T-helper 1 cell treated with Interleukin-12 subunit alpha and Interleukin-12 subunit beta and Interleukin-4 antibody, amounts not matched to agents 30 μg/mL and 1 μg/mL, for 36 hours (primary cell): ENCODE data around the gene TECPR2.

Experiments
- H3K27ac Mint-ChIP-seq: one replicate; pipeline ENCODE4 v1.8.0; 2021; ENCODE audit warnings: mild to moderate bottlenecking, mixed read lengths
- H3K27me3 Mint-ChIP-seq: one replicate; pipeline ENCODE4 v1.8.0; 2021; ENCODE audit warnings: low read depth, mixed read lengths
- H3K36me3 Mint-ChIP-seq: one replicate; pipeline ENCODE4 v1.8.0; 2021; ENCODE audit warnings: low read depth, mixed read lengths
- H3K4me1 Mint-ChIP-seq: one replicate; pipeline ENCODE4 v1.8.0; 2021; ENCODE audit warnings: low read depth, mixed read lengths
- H3K4me3 Mint-ChIP-seq: one replicate; pipeline ENCODE4 v1.8.0; 2021; ENCODE audit warnings: mild to moderate bottlenecking, moderate library complexity, mixed read lengths
- H3K9me3 Mint-ChIP-seq: one replicate; pipeline ENCODE4 v1.8.0; 2021; ENCODE audit warnings: mixed read lengths

TECPR2 gene

DNA sequence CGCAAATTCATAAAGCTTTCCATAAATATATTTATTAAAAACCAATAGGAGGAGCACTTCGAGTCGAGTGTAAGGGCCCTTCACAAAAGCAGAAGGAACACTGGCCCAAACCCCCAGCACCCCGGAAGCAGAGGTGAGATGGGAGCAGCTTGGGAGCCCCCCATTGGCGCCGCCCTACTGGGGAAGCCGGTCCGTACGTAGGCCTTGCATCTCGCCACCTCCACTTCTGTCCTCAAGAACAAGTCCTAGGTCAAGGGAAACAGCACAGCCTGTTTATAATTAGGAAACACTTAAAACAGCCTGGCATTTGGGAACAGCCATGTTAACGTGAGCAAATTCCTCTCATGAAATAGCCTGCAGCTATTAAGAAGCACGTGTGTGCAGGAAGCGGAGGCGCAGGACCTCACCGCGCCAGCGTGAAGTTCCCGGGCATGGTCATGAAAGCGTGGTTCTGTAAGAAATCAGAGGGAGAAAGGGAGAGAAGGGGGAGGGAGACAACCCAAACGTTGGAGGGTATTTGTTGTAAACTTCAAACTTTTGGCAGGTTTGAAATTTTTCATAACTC is 139.1 kb downstream of the TECPR2 start:
- Mint-ChIP-seq H3K9me3 (no peaks in the 10 kb centered on the region), H3K4me1 (peaks cover 10% of the 10 kb centered on the region), H3K36me3 (peaks cover 5% of the 10 kb centered on the region), H3K27me3 (no peaks in the 10 kb centered on the region), H3K27ac (no peak overlapping the region), H3K4me3 (no peak overlapping the region)

DNA sequence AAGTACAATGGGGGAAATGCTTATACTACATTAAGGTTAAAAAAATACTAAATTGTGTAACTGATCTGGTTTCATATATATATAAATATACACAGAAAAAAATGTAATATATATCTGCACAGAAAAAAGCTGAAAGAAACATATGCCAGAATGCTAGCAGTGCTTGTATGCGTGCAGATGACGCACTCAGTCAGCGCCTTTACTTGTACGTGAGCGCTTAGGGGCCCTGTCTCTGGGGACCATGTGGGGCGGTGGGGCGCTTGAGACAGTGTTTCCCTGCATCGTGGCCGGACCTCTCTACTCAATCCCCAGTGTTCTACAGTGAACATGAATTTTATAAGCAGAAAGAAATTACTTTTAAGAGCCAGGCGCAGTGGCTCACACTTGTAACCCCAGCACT is 139.8 kb downstream of the TECPR2 start:
- Mint-ChIP-seq H3K27ac (no peak overlapping the region), H3K4me3 (no peak overlapping the region)

DNA sequence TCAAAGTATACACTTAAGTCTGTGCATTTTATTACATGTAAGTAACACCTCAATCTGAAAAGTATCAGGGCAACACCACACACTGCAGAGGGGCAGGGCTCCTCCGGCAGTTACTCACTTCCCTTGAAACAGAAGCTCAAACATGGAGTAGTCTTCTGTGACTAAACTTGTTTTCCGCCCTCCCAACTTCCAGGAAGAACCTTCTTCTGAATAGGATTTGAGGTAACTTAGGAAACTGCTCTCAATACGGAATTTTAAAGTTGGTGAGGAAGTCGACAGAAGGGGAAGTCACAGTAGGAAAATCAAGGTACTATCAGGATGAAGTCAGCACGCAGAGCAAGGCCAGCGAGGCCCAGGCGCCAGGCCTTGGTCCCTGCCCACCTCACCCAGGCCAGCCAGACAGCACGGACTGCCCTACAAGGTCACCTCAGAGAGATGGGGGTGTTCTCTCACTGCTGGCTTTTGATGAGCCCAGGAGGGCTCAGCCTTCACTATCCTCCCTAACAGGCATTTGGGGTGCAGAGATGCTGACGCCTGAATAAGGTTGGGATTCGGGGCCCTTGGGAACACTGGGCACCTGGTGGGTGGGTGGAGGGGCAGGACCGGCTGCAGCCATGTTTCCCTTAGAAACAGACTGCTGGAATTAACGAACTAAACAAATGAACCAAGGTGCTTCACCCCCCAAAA is 141.0 kb downstream of the TECPR2 start:
- H3K9me3 Mint-ChIP-seq, result no peaks in the 10 kb centered on the region
- no peaks in the 10 kb centered on the region for H3K27me3 Mint-ChIP-seq
- no peak overlapping the region for H3K4me3 Mint-ChIP-seq
- H3K27ac Mint-ChIP-seq, result no peak overlapping the region
- H3K4me1 Mint-ChIP-seq, result peaks cover 13% of the 10 kb centered on the region
- H3K36me3 Mint-ChIP-seq, result peaks cover 3% of the 10 kb centered on the region

More for the DNA sequence above, 139.8 kb downstream of the TECPR2 start:
- H3K36me3 Mint-ChIP-seq, result peaks cover 5% of the 10 kb centered on the region
- H3K4me1 Mint-ChIP-seq, result peaks cover 10% of the 10 kb centered on the region
- H3K9me3 Mint-ChIP-seq, result no peaks in the 10 kb centered on the region
- no peaks in the 10 kb centered on the region for H3K27me3 Mint-ChIP-seq

DNA sequence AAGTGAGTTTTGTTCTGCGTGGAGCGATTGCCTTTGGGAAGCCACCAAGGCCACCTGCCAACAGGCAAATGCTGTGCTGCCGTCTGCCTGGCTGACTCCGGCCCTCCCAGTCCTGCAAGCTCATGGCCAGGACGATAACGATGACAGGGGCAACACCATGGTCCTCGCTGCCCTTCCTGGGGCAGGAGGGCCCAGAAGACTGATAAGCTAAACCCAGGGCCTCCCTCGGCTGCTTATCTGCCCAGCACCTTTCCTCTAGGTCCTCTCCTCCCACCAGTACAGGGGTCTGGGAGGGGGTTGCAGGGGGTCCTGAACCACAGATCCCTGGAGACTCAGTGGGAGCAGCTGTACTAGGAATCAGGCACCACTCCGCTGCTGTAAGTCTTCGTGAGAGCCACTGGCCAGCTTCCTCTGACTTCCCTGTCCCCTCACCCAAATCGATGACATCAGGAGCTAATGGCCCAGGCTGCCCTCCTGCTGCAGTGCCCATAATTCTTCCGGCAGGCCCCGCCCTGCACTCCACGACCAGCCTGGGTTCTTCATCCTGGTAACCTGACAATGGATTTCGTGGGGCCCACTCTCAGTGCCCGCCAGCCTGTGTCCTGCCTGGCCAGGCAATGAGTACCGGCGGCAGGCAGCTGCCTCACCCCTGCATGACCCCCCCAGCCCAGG is 141.7 kb downstream of the TECPR2 start:
- Mint-ChIP-seq H3K27me3 (no peaks in the 10 kb centered on the region), H3K4me3 (no peak overlapping the region), H3K36me3 (peaks cover 2% of the 10 kb centered on the region), H3K27ac (no peak overlapping the region), H3K9me3 (no peaks in the 10 kb centered on the region), H3K4me1 (peaks cover 14% of the 10 kb centered on the region)

DNA sequence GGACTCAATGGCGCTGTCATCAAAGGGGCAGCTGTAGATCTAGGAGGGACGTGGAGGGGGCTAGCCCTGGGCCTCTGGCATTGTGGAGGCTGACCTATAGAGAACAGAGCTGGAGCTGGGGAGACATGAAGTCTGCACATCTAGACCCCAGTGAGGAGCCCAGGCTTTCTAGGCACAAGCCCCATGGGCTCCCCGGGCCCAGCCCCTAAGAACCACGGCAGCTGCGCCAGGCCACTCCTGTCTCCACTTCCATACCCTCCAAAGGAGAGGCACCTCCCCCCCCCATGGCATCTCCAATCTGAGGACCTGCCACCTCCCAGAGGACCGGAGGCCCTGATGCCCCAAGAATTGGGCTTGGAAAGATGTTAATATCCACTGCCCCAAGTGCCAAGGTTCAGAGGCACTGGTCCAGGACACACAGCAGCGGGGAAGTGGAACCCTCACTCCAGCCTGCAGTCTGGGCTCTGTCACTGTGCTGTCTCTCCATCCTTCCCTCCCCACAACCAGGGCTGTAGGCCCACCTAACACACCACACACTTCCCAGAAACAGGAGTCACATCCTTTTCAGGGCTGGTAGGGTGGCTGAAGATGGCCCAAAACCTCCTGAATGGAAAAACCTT is 142.4 kb downstream of the TECPR2 start:
- Mint-ChIP-seq H3K4me3 (no peak overlapping the region), H3K36me3 (peaks cover 2% of the 10 kb centered on the region), H3K27me3 (no peaks in the 10 kb centered on the region), H3K9me3 (no peaks in the 10 kb centered on the region), H3K4me1 (peaks cover 12% of the 10 kb centered on the region), H3K27ac (no peak overlapping the region)

DNA sequence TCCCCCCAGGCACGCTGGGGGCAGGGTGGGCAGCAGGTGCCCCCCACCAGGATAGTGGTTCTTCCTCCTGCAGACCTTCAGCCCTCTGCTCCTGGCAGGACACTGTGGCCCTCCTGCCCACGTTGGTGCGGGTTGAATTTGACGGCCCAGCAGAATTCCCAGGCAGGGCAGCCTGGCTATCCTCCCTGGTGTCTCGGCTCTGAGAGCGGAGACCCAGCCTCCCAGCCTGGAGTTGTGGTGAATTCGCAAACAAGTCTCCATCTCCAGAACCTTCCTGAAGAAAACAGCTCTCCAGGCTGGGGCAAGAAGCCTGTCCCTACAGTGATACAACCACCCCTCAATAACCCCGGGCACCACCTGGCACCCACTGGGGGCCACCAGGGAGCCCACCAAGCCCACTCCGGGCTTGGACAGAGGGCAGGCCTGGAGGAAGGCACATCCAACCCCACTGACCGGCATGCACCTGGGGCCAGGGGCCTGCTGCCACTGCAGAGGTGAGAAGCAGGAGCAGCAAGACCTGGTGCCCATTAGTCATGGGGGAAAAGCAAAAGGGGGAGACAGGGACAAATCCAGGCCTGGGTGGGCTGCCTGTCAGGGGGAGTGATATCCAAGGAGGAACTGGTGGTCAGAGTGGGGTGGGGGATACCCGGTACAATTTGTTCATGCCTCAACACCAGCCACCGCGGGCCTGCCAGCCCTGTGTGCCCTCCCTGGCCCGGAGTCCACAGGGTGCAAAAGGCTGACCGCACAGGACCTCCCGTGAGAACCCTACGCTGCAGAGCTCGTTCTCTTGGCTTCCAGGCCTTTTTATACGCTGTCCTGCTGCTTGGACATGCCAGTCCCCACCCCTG is 143.3 kb downstream of the TECPR2 start:
- Mint-ChIP-seq H3K4me3 (no peak overlapping the region), H3K27me3 (no peaks in the 10 kb centered on the region), H3K27ac (no peak overlapping the region), H3K9me3 (no peaks in the 10 kb centered on the region), H3K36me3 (peaks cover 2% of the 10 kb centered on the region), H3K4me1 (peaks cover 12% of the 10 kb centered on the region)

DNA sequence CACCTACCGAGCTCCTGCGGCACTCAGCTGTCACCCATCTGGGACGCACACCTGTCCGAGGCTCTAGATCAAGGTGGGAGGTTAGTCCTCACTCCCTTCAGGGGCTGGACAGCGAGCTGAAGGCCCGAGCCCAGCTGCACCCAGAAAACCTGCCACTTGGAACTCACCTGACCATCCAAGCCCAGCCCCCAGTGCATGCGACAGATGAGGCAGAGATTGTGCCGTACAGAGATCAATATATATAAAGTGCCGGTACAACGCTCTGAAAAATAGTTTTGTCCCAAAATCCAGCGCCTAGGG is 143.8 kb downstream of the TECPR2 start:
- Mint-ChIP-seq H3K4me3 (no peak overlapping the region), H3K4me1 (peaks cover 12% of the 10 kb centered on the region), H3K36me3 (peaks cover 2% of the 10 kb centered on the region), H3K27me3 (no peaks in the 10 kb centered on the region), H3K9me3 (no peaks in the 10 kb centered on the region), H3K27ac (no peak overlapping the region)

DNA sequence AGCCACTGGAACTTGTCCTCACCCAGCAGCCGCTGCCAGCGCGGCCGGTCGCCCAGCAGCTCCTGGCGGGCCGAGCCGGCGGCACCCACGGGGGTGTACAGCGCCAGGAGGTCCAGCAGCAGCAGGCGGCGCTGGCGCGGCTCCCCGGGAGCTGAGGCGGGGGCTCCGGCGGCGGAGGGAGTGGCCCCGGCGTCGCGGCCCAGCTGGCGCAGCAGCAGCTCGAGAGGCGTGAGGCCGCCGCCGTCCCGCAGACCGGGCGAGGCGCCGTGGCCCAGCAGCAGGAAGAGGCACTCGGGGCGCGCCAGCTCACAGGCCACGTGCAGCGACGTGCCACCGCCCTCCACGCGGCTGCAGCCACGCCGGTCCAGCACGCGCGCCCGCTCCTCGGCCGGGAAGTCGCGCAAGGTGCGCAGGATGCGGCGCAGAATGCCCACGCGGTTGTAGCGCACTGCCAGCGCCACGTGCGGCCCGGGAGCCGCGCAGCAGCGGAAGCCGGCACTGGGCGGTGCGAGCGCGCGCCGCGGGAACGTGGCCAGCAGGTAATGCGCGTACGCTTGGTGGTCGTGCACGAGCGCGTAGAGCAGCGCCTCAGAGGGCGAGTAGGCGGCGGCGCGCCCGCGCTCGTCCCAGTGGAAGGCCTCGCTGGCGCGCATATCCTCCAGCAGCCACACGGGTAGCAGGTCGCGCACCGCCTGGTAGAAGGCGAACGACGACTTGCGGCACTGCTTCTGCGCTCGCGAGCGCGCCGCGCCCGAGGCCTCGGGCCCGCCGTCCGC is 144.5 kb downstream of the TECPR2 start:
- Mint-ChIP-seq H3K4me3 (no peak overlapping the region), H3K27me3 (no peaks in the 10 kb centered on the region), H3K36me3 (peaks cover 2% of the 10 kb centered on the region), H3K27ac (no peak overlapping the region), H3K4me1 (peaks cover 12% of the 10 kb centered on the region), H3K9me3 (no peaks in the 10 kb centered on the region)

DNA sequence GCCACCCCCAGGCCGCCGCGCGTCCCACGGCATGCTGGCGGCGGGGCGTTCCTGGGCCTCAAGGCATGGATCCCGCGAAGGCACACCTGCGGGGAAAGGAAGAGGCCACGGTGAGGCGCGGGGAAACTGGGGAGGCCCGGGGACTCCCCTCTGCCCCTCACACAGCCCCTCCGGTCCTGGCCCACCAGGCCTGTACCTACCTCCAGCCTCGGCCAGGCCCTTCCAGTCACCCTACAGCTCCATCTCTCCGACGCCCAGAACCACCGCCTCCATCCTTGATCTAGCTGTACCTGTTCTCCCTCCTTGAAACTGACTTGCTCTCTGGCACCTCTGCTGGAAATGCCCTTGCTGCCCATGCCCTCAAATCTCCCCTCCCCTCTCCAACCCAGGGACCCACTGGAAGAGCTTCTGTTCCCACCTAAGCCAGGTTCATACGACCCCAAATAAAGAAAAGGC is 145.1 kb downstream of the TECPR2 start:
- Mint-ChIP-seq H3K27me3 (no peaks in the 10 kb centered on the region), H3K9me3 (no peaks in the 10 kb centered on the region), H3K27ac (no peak overlapping the region), H3K36me3 (peaks cover 2% of the 10 kb centered on the region), H3K4me1 (peaks cover 12% of the 10 kb centered on the region), H3K4me3 (peak overlapping the region; percentile 55)

DNA sequence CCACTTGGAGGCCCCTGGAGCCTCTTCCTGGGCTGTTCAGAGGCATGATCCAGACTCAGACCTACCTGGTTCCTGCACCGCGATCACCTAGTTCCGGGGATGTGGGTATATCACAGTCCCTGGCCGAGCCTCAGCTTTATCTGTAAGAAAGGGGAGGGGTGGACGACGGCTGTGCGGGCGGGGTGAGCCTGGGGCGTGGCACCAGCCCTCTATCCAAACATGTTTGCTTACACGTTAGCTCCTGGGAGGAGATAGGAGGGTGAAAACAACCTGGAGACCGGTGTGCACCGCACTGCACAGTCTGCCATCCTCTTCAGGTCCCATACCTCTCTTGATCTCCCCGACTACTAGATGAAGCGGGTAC is 145.7 kb downstream of the TECPR2 start:
- peaks cover 2% of the 10 kb centered on the region for H3K36me3 Mint-ChIP-seq
- H3K27ac Mint-ChIP-seq, result no peak overlapping the region
- peaks cover 12% of the 10 kb centered on the region for H3K4me1 Mint-ChIP-seq
- peak overlapping the region; percentile 55 for H3K4me3 Mint-ChIP-seq
- no peaks in the 10 kb centered on the region for H3K27me3 Mint-ChIP-seq
- H3K9me3 Mint-ChIP-seq, result no peaks in the 10 kb centered on the region

DNA sequence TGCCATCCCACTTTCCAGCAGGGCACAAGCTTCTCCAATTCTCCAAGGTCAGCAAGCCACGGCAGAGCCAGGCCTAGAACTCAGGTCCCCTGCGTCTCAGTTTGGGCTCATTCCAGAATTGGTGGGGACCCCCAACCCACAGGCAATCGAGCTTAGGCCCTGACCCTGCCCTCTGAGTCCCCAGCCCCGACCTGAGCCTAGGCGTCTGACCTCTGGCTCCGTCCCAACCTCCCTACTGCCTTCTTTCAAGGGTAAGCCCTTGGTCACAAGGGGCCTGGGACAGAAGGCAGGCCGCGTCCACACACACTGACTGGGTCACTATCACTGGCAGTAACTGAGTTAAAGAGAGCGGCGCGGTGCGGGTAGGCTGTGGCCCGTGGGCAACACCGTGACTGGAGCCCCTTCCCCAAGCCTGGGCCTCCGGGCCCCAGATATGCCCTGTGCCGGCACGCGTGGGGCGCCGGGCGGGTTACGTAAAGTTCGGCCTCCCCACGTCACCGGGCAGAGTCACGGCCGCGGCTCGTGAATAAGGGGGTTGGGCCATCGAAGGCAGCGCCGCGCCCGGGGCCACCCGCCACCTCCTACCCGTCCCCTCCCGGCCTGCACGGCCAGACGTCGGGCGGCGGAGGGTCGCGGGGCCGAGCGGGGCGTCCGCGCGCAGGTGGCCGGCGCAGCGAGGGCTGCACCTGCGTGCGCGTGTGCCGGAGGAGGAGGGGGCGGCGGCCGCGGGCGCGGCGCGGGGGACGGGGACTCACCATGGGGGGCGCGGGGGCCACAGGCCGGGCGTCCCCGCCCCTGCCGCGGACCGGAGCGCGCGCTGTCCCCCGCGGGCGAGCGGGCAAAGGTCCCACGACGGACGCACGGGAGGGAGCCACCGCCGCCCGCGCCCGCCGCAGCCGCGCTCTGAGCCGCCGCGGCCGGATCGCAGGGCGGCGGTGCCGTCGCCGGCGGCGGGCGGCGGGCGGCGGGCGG is 146.3 kb downstream of the TECPR2 start:
- H3K9me3 Mint-ChIP-seq, result no peaks in the 10 kb centered on the region
- peaks cover 12% of the 10 kb centered on the region for H3K4me1 Mint-ChIP-seq
- H3K4me3 Mint-ChIP-seq, result peak overlapping the region; percentile 55
- peaks cover 2% of the 10 kb centered on the region for H3K36me3 Mint-ChIP-seq
- H3K27ac Mint-ChIP-seq, result no peak overlapping the region
- no peaks in the 10 kb centered on the region for H3K27me3 Mint-ChIP-seq

DNA sequence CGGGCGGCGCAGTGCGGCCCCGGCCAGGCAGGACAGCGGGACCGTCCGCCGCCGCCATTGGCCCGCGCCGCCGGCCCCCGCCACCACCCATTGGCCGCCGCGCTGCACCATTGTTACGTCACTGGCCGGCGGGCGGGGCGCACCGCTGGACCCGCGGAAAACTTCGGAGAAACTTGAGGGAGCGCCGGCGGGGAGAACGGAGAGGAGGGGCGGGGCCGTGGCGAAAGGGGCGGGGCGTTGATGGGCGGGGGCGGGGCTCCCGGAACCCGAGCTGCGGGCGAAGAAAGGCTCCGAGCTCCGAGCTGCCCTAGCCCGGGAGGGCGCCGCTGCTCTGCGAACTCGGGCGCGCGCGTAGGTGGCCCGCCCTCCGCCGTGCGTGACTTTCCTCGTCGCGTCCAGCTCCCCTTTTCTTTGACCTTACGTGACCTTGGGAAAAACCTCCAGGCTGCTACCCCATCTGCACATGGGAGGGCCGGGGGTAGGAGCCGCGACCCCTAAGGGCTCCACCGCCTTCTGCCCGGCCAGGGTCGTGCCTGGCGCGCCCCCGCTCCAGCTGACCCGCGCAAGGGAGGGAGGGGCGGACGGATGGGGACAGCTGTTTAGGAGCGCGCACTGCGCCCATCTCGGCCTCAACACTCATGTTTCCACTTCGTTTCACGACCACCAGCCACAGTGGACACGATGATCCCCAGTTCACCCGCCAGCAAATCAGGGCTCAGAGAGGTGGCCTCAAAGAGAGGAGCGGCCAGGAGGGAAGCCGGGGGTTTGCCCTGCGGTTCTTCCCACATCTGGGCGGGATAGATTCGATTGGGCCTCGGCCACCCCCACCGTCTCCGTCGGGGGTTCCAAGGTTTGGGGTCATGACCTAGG is 147.2 kb downstream of the TECPR2 start, which contains the start of gene ANKRD9:
Gene ANKRD9 (minus strand): TSS at position 31 of the 870 bp plus-strand sequence. CDS start 1,887 bp downstream, outside the sequence.
- Mint-ChIP-seq H3K27ac (no peak within 1 kb of the TSS), H3K36me3 (peaks cover 2% of the 10 kb centered on the region), H3K9me3 (no peaks in the 10 kb centered on the region), H3K4me3 (peak within 1 kb of the TSS; percentile 85), H3K27me3 (no peaks in the 10 kb centered on the region), H3K4me1 (peaks cover 12% of the 10 kb centered on the region)
